CD4-positive, alpha-beta T cell treated with Interleukin-21 for 1 hour (primary cell): ENCODE data around the gene HSPB6.
"Not testable (repeated sequence)": the region's sequence is repeated elsewhere in the genome, so short reads cannot be mapped to it uniquely, and the experiment has no call there.

Experiments
- DNase-seq: peaks from one replicate; pipeline ENCODE4 v3.0.0-alpha.2; 2020

HSPB6 gene

DNA sequence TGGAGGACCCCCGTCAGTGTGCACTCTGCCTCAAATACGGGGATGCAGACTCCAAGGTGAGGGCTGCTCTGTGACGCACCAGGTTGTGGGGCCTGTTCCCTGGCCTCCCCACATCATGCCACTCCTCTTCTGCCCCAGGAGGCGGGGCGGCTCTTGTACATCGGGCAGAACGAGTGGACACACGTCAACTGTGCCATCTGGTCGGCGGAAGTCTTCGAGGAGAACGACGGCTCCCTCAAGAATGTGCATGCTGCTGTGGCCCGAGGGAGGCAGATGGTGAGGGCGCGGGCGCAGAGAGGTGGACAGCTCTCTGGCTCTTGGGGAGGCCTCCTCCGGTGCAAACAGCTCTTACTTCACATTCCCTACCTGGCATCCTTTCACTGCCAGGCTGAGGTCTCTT lies 27.8 kb downstream of the HSPB6 start:
- DNase-seq = no peak

DNA sequence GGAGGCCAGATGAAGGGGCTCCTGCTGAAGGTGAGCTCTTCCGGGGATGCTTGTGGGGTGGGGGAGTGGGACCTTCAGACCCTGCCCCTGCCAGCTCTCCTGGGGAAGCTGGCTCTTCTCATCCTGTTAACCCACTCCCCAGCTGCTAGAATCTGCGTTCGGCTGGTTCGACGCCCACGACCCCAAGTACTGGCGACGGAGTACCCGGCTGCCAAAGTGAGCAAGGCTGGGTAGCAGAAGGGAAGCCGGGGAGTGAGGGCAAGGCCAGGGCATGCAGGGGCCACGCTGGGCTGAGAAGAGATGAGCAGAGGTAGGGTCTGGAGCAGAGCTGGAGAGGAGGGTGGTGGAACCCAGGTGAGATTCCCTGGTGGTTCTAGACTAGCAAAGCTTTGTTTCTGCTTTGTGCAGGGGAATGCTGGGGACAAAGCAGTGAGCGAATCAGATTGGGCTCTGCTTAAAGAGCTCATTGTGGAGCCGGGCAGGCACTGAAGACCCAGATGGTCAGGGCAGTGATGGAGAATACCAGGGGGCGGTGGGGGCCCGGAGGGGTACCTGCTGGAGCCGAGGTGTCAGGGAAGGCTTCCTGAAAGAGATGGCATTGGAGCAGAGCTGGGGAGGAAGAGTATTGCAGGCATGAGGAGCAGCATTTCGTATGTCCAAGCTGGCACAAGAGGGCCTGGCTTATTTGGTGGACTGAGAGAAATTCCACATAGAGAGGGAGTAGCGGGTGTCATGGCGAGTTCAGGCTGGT lies 28.7 kb downstream of the HSPB6 start:
- DNase-seq = no peak

GRCh38 chr19:35727053-35727955 lies 29.5 kb downstream of the HSPB6 start:
- no peak for DNase-seq

DNA sequence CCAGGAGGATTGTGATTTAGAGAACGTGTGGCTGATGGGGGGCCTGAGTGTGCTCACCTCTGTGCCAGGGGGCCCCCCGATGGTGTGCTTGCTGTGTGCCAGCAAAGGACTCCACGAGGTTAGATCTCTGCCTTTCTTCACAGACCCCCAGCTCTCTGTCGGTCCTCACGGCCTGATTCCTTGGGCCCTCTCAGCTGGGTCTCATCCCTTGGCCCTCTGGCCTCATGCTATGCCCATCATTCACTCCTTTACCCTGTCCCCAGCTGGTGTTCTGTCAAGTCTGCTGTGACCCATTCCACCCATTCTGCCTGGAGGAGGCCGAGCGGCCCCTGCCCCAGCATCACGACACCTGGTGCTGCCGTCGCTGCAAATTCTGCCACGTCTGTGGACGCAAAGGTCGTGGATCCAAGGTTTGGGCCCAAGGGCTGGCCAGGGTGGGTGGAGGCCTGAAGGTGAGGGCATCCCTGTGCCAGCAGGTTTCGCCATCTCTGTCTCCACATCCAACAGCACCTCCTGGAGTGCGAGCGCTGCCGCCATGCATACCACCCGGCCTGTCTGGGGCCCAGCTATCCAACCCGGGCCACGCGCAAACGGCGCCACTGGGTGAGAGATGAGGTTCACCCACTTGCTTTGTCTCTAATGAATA lies 31.5 kb downstream of the HSPB6 start:
- DNase-seq = no peak

GRCh38 chr19:35724560-35724959 lies 32.3 kb downstream of the HSPB6 start:
- DNase-seq = no peak

GRCh38 chr19:35724132-35724531 lies 32.7 kb downstream of the HSPB6 start:
- not testable (repeated sequence) for DNase-seq

- DNase-seq = no peak
Measured at GRCh38 chr19:35723671-35724070, 33.2 kb downstream of the HSPB6 start.

GRCh38 chr19:35722897-35723296 lies 33.9 kb downstream of the HSPB6 start:
- no peak for DNase-seq

GRCh38 chr19:35722461-35722860 lies 34.4 kb downstream of the HSPB6 start:
- DNase-seq = no peak

- no peak for DNase-seq
Measured at GRCh38 chr19:35721374-35721773, 35.5 kb downstream of the HSPB6 start.

DNA sequence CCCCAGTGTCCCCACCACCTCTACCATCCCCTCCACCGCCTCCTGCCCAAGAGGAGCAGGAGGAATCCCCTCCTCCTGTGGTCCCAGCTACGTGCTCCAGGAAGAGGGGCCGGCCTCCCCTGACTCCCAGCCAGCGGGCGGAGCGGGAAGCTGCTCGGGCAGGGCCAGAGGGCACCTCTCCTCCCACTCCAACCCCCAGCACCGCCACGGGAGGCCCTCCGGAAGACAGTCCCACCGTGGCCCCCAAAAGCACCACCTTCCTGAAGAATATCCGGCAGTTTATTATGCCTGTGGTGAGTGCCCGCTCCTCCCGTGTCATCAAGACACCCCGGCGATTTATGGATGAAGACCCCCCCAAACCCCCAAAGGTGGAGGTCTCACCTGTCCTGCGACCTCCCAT lies 36.2 kb downstream of the HSPB6 start:
- DNase-seq = no peak

DNA sequence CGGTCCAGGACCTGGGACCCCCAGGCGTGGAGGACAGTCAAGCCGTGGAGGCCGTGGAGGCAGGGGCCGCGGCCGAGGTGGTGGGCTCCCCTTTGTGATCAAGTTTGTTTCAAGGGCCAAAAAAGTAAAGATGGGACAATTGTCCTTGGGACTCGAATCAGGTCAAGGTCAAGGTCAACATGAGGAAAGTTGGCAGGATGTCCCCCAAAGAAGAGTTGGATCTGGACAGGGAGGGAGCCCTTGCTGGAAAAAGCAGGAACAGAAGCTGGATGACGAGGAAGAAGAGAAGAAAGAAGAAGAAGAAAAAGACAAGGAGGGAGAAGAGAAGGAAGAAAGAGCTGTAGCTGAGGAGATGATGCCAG lies 36.7 kb downstream of the HSPB6 start:
- no peak for DNase-seq

DNA sequence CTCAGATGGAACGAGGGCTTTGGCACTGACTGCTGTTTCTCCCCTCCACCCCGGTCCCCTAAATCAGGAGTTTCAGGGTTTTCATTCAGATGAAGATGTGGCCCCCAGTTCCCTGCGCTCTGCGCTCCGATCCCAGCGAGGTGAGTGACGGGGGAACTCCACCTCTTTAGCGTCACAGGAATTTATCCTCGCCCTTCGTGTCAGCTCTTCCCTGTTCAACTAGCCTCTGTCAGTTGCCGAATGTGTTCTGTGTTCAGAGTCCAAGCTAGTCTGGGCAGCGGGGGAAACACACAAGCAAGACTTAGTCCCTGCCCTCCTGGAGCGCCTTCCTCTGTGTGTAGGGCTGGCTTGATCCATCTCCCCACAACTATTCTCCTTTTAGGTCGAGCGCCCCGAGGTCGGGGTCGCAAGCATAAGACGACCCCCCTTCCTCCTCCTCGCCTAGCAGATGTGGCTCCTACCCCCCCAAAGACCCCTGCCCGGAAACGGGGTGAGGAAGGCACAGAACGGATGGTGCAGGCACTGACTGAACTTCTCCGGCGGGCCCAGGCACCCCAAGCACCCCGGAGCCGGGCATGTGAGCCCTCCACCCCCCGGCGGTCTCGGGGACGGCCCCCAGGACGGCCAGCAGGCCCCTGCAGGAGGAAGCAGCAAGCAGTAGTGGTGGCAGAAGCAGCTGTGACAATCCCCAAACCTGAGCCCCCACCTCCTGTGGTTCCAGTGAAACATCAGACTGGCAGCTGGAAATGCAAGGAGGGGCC lies 37.2 kb downstream of the HSPB6 start:
- DNase-seq = no peak

DNA sequence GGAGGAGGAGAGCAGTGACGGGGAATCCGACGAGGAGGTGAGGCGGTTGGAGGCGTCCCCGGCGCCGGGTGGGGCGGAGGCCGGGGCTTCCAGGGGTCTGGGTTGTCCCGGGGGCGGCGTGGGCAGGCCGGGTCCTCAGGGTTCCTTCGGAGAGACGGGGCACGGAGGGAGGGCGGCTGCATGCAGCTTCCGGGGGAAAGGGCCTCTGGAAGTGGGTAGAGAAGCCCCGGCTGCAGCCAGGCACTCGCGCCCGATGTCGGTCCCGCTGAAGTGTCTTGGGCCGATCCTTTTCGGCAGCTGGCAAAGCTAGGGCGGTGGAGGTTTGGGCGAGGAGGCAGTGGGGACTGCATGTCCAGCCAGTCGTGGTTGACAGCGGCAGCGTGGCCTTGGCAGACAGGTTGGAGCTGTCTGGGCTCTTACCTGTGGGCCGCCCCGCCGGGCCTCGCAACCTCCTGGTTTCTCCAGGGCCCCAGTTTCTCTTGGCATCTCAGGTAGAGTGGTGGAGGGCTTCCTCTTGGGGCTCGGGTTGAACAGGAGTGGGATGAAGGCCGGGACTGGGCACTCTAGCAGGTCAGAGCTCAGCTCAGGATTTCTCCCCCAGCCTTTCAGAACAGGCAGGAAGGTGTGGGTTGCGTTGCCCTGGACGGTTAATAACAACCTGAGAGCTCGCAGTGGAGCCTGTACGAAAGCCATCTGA lies 38.3 kb downstream of the HSPB6 start:
- peak; percentile 39 for DNase-seq

DNA sequence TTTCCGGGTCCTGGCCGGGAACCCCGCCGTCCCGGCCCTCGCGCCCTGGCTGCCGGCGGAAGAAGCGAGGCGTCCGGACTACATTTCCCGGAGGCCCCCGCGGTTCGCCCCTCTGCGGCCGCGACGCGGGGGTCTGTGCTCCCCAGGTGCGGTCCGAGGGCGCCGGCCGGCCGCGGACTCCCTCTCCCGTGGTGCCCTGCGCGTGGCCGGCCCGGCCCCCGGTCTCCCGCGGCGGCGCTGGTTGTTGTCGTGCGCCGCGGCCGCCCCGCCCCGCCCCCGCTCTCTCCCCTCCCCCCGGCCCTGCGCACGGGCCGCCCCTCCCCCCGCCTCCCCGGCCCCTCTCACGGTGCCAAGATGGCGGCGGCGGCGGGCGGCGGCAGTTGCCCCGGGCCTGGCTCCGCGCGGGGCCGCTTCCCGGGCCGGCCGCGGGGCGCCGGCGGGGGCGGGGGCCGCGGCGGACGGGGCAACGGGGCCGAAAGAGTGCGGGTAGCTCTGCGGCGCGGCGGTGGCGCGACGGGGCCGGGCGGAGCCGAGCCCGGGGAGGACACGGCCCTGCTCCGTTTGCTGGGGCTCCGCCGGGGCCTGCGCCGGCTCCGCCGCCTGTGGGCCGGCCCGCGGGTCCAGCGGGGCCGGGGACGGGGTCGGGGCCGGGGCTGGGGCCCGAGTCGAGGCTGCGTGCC lies 39.0 kb downstream of the HSPB6 start, which contains the start of gene KMT2B:
KMT2B (plus strand) TSS at position 339 of the 680 bp plus-strand sequence; CDS start at position 355, 16 bp downstream.
- no peak for DNase-seq

DNA sequence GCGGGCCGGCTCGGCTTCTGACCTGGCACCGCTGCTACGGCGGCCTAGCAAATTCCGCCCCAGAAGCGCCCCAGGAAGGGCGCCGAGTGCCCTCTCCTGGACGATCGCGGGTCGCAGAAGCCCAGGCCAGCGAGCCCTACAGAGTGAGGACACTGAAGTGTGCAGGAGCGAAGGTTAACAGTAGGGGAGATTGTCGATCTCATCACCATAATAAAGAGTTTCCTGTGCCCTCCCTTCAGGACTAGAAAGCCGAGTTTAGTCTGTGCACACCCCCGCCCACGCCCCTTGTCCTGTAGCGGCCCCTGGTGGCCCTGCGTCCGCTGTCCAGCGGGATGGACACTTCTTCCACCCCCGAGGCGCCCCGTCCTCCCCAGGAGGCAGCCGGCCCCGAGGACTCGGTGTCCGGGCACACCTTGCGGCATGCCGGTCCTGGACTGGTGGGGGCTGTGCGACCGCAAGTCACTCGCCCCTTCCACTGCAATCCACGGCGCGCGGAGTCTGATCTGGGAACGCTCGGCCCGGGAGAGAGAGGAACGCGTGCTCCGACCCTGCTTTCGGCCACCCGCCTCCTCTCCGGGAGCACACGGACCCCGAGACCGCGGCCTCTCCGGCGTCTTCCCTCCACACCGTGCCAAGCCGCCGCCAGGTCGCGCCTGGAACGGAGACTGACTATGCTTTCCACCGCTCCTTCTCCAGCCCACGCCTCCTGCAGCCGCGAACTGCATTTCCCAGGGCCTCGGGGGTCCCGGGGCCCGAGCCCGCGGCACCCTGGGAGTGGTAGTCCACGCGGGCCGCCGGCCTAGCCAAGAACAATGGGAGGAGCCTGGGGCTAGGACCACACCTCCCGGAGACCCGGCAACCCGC lies 39.8 kb downstream of the HSPB6 start:
- peak; percentile 98 for DNase-seq

DNA sequence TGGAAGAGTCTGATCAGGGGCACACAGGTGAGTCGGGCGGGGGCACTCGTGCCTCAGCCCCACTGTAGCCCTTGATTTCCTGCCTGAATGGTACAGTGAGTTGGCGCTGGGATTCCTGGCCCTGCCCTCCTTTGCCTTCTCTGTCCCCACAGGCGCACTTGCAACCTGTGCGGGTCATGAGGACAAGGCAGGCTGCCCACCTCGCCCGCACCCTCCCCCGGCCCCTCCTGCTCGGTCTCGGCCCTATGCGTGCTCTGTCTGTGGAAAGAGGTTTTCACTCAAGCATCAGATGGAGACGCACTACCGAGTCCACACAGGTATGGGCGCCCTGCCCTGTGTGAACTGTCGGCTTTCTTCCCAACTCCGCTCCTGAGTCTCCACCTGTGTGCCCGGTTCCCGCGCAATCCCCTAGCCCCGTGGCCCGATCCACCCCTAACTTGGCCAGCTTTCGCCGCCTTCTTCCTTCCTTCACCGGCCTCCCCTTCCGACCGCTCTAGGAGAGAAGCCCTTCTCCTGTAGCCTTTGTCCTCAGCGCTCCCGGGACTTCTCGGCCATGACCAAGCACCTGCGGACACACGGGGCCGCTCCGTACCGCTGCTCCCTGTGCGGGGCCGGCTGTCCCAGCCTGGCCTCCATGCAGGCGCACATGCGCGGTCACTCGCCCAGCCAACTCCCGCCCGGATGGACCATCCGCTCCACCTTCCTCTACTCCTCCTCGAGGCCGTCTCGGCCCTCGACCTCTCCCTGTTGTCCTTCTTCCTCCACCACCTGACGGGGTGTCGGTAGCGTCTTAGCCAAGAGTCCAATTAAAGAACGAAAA lies 40.6 kb downstream of the HSPB6 start:
- DNase-seq = peak; percentile 19

DNA sequence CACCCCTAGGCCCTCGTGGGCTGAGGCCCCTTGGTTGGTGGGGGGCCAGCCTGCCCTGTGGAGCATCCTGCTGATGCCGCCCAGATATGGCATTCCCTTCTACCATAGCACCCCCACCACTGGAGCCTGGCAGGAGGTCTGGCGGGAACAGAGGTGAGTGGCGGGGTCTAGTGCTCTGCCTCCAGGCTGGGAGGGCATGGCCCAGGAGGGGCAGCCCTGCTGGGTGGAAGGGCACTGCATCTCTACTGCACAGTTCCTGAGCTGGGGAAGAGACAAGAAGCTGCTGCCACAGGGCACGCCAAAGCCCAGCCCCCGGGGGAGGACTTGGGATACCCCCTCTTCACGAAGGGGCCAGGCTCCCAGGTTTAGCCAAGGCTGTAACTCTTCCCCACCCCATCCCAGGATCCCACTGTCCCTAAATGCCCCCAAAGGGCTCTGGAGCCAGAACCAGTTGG lies 41.4 kb downstream of the HSPB6 start:
- no peak for DNase-seq

- no peak for DNase-seq
Measured at GRCh38 chr19:35714601-35715354, 42.1 kb downstream of the HSPB6 start.
